ENCODE measurements around the gene CDH16.

Gene CDH16

GRCh38 chr16:66930189-66930588, 11.5 kb upstream of the CDH16 start:
- peaks cover 16% of the 10 kb centered on the region for H3K27me3 ChIP-seq (ENCODE audit: insufficient read depth, low read length)
- no peak overlapping the region for H3K14ac ChIP-seq (ENCODE audit: low read length)
- no peak overlapping the region for H4K91ac ChIP-seq (ENCODE audit: low read depth, low read length)
- H3K23ac ChIP-seq (ENCODE audit: low read length): no peak overlapping the region
- peaks cover 14 to 16% of the 10 kb centered on the region in 2 experiments for H3K4me1 ChIP-seq (ENCODE audit: control insufficient read depth in 1 of 2, insufficient read depth in 2 of 2, low read length in 2 of 2)
- H2BK120ac ChIP-seq (ENCODE audit: insufficient read depth, low read length, poor library complexity): no peak overlapping the region
- H4K12ac ChIP-seq (ENCODE audit: low read depth, low read length): no peak overlapping the region
- H2BK5ac ChIP-seq (ENCODE audit: low read depth, low read length, poor library complexity): no peak overlapping the region
- H3K4ac ChIP-seq (ENCODE audit: low read depth, low read length): no peak overlapping the region
- no peak overlapping the region for H2BK12ac ChIP-seq (ENCODE audit: low read length)
- no peak overlapping the region for H2AFZ ChIP-seq (ENCODE audit: insufficient read depth, low read length, poor library complexity)
- no peak overlapping the region for H3K4me2 ChIP-seq (ENCODE audit: low read length)
- H3K4me3 ChIP-seq (ENCODE audit: low read depth, low read length): no peak overlapping the region
- H4K8ac ChIP-seq (ENCODE audit: low read depth, low read length): no peak overlapping the region
- whole genome bisulfite sequencing (ENCODE audit: extremely low coverage, insufficient coverage, insufficient read length): no CpG with 5 or more reads among the region's 4 CpGs
- peaks cover 8% of the 10 kb centered on the region for H3K79me1 ChIP-seq (ENCODE audit: low read length)
- H3K9me3 ChIP-seq (ENCODE audit: insufficient read depth, low read depth, low read length): peaks cover 2% of the 10 kb centered on the region
- H3K18ac ChIP-seq (ENCODE audit: low read length): no peak overlapping the region
- DNase-seq: peak; percentile 38 to 65
- no peak overlapping the region for H3K9ac ChIP-seq (ENCODE audit: low read length)
- no peak overlapping the region for H3K27ac ChIP-seq (ENCODE audit: low read depth, low read length)
- H3K36me3 ChIP-seq (ENCODE audit: control insufficient read depth in 1 of 2, insufficient read depth in 2 of 2, low read length in 2 of 2): peaks cover 5 to 8% of the 10 kb centered on the region in 2 experiments
- peaks cover 7% of the 10 kb centered on the region for H3K79me2 ChIP-seq (ENCODE audit: control insufficient read depth, insufficient read depth, low read length, poor library complexity)
- H2AK5ac ChIP-seq (ENCODE audit: low read length): no peak overlapping the region

GRCh38 chr16:66928702-66929388, 10.2 kb upstream of the CDH16 start:
- H3K4me2 ChIP-seq (ENCODE audit: low read length): no peak overlapping the region
- H3K36me3 ChIP-seq (ENCODE audit: control insufficient read depth in 1 of 2, insufficient read depth in 2 of 2, low read length in 2 of 2): peaks cover 5 to 8% of the 10 kb centered on the region in 2 experiments
- H3K4ac ChIP-seq (ENCODE audit: low read depth, low read length): no peak overlapping the region
- WGBS (ENCODE audit: extremely low coverage, insufficient coverage, insufficient read length): no CpG with 5 or more reads among the region's 10 CpGs
- H4K91ac ChIP-seq (ENCODE audit: low read depth, low read length): no peak overlapping the region
- H2BK12ac ChIP-seq (ENCODE audit: low read length): no peak overlapping the region
- H4K8ac ChIP-seq (ENCODE audit: low read depth, low read length): no peak overlapping the region
- H3K23ac ChIP-seq (ENCODE audit: low read length): no peak overlapping the region
- no peak overlapping the region for H2AK5ac ChIP-seq (ENCODE audit: low read length)
- H3K4me3 ChIP-seq (ENCODE audit: low read depth, low read length): no peak overlapping the region
- H4K12ac ChIP-seq (ENCODE audit: low read depth, low read length): no peak overlapping the region
- no peak overlapping the region for H2AFZ ChIP-seq (ENCODE audit: insufficient read depth, low read length, poor library complexity)
- no peak overlapping the region for H2BK5ac ChIP-seq (ENCODE audit: low read depth, low read length, poor library complexity)
- no peak overlapping the region for H3K9ac ChIP-seq (ENCODE audit: low read length)
- H3K27ac ChIP-seq (ENCODE audit: low read depth, low read length): no peak overlapping the region
- no peaks in the 10 kb centered on the region for H3K79me2 ChIP-seq (ENCODE audit: control insufficient read depth, insufficient read depth, low read length, poor library complexity)
- no peak overlapping the region for H2BK120ac ChIP-seq (ENCODE audit: insufficient read depth, low read length, poor library complexity)
- peaks cover 30% of the 10 kb centered on the region for H3K27me3 ChIP-seq (ENCODE audit: insufficient read depth, low read length)
- peaks cover 15 to 20% of the 10 kb centered on the region in 2 experiments for H3K4me1 ChIP-seq (ENCODE audit: control insufficient read depth in 1 of 2, insufficient read depth in 2 of 2, low read length in 2 of 2)
- peaks cover 2% of the 10 kb centered on the region for H3K9me3 ChIP-seq (ENCODE audit: insufficient read depth, low read depth, low read length)
- H3K14ac ChIP-seq (ENCODE audit: low read length): no peak overlapping the region
- no peak overlapping the region for H3K18ac ChIP-seq (ENCODE audit: low read length)
- no peak for DNase-seq
- peaks cover under 1% of the 10 kb centered on the region for H3K79me1 ChIP-seq (ENCODE audit: low read length)

- Histone ChIP-seq H3K9me3 (ENCODE audit: insufficient read depth, low read depth, low read length) (peaks cover 4% of the 10 kb centered on the region), H2BK120ac (ENCODE audit: insufficient read depth, low read length, poor library complexity) (no peak overlapping the region), H3K23ac (ENCODE audit: low read length) (no peak overlapping the region), H3K14ac (ENCODE audit: low read length) (no peak overlapping the region), H3K27me3 (ENCODE audit: insufficient read depth, low read length) (peaks cover 32% of the 10 kb centered on the region), H2BK12ac (ENCODE audit: low read length) (no peak overlapping the region), H3K4ac (ENCODE audit: low read depth, low read length) (no peak overlapping the region), H2AFZ (ENCODE audit: insufficient read depth, low read length, poor library complexity) (no peak overlapping the region), H3K4me1 (ENCODE audit: control insufficient read depth in 1 of 2, insufficient read depth in 2 of 2, low read length in 2 of 2) (peaks cover 8 to 12% of the 10 kb centered on the region in 2 experiments), H4K12ac (ENCODE audit: low read depth, low read length) (no peak overlapping the region), H3K79me1 (ENCODE audit: low read length) (no peaks in the 10 kb centered on the region), H2BK5ac (ENCODE audit: low read depth, low read length, poor library complexity) (no peak overlapping the region), H4K8ac (ENCODE audit: low read depth, low read length) (no peak overlapping the region), H3K79me2 (ENCODE audit: control insufficient read depth, insufficient read depth, low read length, poor library complexity) (no peaks in the 10 kb centered on the region), H3K9ac (ENCODE audit: low read length) (no peak overlapping the region), H3K4me2 (ENCODE audit: low read length) (no peak overlapping the region), H3K4me3 (ENCODE audit: low read depth, low read length) (no peak overlapping the region), H4K91ac (ENCODE audit: low read depth, low read length) (no peak overlapping the region), H3K27ac (ENCODE audit: low read depth, low read length) (no peak overlapping the region), H3K18ac (ENCODE audit: low read length) (no peak overlapping the region), H3K36me3 (ENCODE audit: control insufficient read depth in 1 of 2, insufficient read depth in 2 of 2, low read length in 2 of 2) (peaks cover 5 to 8% of the 10 kb centered on the region in 2 experiments), H2AK5ac (ENCODE audit: low read length) (no peak overlapping the region)
- peak; percentile 94 to 96 for DNase-seq
- no CpG with 5 or more reads among the region's 8 CpGs for WGBS (ENCODE audit: extremely low coverage, insufficient coverage, insufficient read length)
Observed at GRCh38 chr16:66927918-66928649, 9.4 kb upstream of the CDH16 start.

- no peak overlapping the region for H2BK5ac ChIP-seq (ENCODE audit: low read depth, low read length, poor library complexity)
- H3K27ac ChIP-seq (ENCODE audit: low read depth, low read length): no peak overlapping the region
- no peak overlapping the region for H3K4me2 ChIP-seq (ENCODE audit: low read length)
- no peak overlapping the region for H2BK12ac ChIP-seq (ENCODE audit: low read length)
- peaks cover 32% of the 10 kb centered on the region for H3K27me3 ChIP-seq (ENCODE audit: insufficient read depth, low read length)
- H3K14ac ChIP-seq (ENCODE audit: low read length): no peak overlapping the region
- H4K91ac ChIP-seq (ENCODE audit: low read depth, low read length): no peak overlapping the region
- no CpG with 5 or more reads among the region's 3 CpGs for WGBS (ENCODE audit: extremely low coverage, insufficient coverage, insufficient read length)
- H3K9ac ChIP-seq (ENCODE audit: low read length): no peak overlapping the region
- peaks cover 0 to under 1% of the 10 kb centered on the region in 2 experiments for H3K36me3 ChIP-seq (ENCODE audit: control insufficient read depth in 1 of 2, insufficient read depth in 2 of 2, low read length in 2 of 2)
- H3K4ac ChIP-seq (ENCODE audit: low read depth, low read length): no peak overlapping the region
- H3K18ac ChIP-seq (ENCODE audit: low read length): no peak overlapping the region
- no peak overlapping the region for H2BK120ac ChIP-seq (ENCODE audit: insufficient read depth, low read length, poor library complexity)
- H2AFZ ChIP-seq (ENCODE audit: insufficient read depth, low read length, poor library complexity): no peak overlapping the region
- H3K79me1 ChIP-seq (ENCODE audit: low read length): no peaks in the 10 kb centered on the region
- no peaks in the 10 kb centered on the region for H3K79me2 ChIP-seq (ENCODE audit: control insufficient read depth, insufficient read depth, low read length, poor library complexity)
- peaks cover 8 to 12% of the 10 kb centered on the region in 2 experiments for H3K4me1 ChIP-seq (ENCODE audit: control insufficient read depth in 1 of 2, insufficient read depth in 2 of 2, low read length in 2 of 2)
- no peak overlapping the region for H3K4me3 ChIP-seq (ENCODE audit: low read depth, low read length)
- DNase-seq: peak; percentile 94 to 96
- H4K12ac ChIP-seq (ENCODE audit: low read depth, low read length): no peak overlapping the region
- H3K9me3 ChIP-seq (ENCODE audit: insufficient read depth, low read depth, low read length): peaks cover 4% of the 10 kb centered on the region
- no peak overlapping the region for H2AK5ac ChIP-seq (ENCODE audit: low read length)
- H4K8ac ChIP-seq (ENCODE audit: low read depth, low read length): no peak overlapping the region
- H3K23ac ChIP-seq (ENCODE audit: low read length): no peak overlapping the region
Observed at GRCh38 chr16:66926961-66927436, 8.3 kb upstream of the CDH16 start.

All from trophoblast cell (in vitro differentiated cells and primary cell).